Mammary epithelial cell (primary cell): ENCODE data around the gene EPHA10.

Source experiments
- EZH2 ChIP-seq: IDR thresholded peaks from 2 replicates; pipeline ENCODE4 v1.6.1; 2012; ENCODE audit warnings: low read length, inconsistent platforms, borderline replicate concordance
- TF ChIP-seq, protein P1 (sequence below), 2 donors: IDR thresholded peaks in 1 of 2; conservative IDR thresholded peaks in 1 of 2; 2 replicates each; pipeline ENCODE4 v1.5.1; 2011 to 2012; ENCODE audit warnings: inconsistent platforms in 2 of 2, low read length in 2 of 2, mild to moderate bottlenecking in 2 of 2, control low read depth in 1 of 2, low read depth in 1 of 2; ENCODE audit not compliant: insufficient read depth in 1 of 2; ENCODE audit errors: extremely low read depth in 1 of 2

DNA sequence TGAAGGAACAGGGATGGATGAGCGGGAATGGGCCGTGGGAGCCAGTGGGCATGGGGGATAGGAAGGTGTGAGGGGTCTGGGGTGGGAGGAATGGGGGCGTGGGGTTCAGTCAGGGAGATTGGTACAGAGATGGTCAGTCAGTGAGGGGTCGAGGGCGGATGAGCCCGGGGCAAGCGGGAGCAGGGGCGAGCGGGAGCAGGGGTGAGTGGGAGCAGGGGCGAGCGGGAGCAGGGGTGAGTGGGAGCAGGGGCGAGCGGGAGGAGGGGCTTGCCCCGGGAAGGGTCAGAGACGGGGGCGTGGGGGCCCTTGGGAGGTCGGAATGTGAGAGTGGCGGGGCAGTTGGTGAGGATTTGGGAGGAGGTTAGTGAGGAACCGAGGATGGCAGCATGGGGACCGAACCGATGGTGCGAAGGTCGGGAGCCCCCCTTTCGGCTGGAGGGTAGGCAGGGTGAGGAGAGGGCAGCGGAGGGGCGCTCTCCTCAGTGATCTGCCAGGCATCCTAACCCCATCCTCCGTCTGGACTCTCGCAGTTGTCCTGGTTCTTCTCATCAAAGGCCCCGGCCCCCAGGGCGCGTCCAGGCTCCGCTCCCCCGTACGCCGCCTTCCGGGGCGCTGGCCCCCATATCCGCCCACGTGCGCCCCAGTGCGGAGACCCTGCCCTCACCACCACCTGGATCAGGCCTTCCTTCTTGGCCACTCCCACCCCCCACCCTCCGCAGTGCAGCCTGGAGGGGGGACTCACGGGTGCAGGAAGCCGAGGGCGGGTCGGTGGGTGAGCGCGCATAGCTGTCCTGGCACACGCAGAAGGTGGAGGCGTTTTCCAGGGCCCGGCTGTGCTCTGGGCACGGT is 11.2 kb downstream of the EPHA10 start:
- TF ChIP-seq, protein P1, sequence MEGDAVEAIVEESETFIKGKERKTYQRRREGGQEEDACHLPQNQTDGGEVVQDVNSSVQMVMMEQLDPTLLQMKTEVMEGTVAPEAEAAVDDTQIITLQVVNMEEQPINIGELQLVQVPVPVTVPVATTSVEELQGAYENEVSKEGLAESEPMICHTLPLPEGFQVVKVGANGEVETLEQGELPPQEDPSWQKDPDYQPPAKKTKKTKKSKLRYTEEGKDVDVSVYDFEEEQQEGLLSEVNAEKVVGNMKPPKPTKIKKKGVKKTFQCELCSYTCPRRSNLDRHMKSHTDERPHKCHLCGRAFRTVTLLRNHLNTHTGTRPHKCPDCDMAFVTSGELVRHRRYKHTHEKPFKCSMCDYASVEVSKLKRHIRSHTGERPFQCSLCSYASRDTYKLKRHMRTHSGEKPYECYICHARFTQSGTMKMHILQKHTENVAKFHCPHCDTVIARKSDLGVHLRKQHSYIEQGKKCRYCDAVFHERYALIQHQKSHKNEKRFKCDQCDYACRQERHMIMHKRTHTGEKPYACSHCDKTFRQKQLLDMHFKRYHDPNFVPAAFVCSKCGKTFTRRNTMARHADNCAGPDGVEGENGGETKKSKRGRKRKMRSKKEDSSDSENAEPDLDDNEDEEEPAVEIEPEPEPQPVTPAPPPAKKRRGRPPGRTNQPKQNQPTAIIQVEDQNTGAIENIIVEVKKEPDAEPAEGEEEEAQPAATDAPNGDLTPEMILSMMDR (conservative IDR thresholded peaks at IDR 0.05 in 1 of 2, IDR thresholded peaks at IDR 0.05 in 1 of 2; ENCODE audit: extremely low read depth in 1 of 2, insufficient read depth in 1 of 2, low read depth in 1 of 2, low read length in 2 of 2) = no peak
- peak; percentile 32 for TF ChIP-seq EZH2
